Prostate gland (tissue), 2 donors: ENCODE measurements around the gene TM9SF4.

Experiments used
- CTCF ChIP-seq, 4 experiments: fragments of 200-600 bp in 2 of 4; fragments of 450-650 bp in 2 of 4; sonication (generic) in 2 of 4; IDR thresholded peaks; 1 replicate in 3 of 4; 2 replicates in 1 of 4; pipeline ENCODE4 v1.5.1; 2016 to 2019; ENCODE audit warnings: antibody characterized with exemption in 4 of 4, mild to moderate bottlenecking in 2 of 4, moderate library complexity in 2 of 4
- POLR2A ChIP-seq: fragments of 450-650 bp; IDR thresholded peaks from one replicate; pipeline ENCODE4 v1.6.1; 2016; ENCODE audit warnings: antibody characterized with exemption, mild to moderate bottlenecking

- TF ChIP-seq CTCF (IDR thresholded peaks at IDR 0.05) (no peak), POLR2A (no peak)
These were observed 5.8 kb downstream of the TM9SF4 start for GRCh38 chr20:32115211-32115767.
